Peyer's patch (tissue), 4 donors: ENCODE data around the gene IFITM1.

Experiments
- POLR2A ChIP-seq, 2 donors: fragments of 450-650 bp; IDR thresholded peaks; one replicate each; pipeline ENCODE4 v1.5.1; 2017; ENCODE audit warnings: antibody characterized with exemption in 2 of 2, mild to moderate bottlenecking in 2 of 2, moderate library complexity in 2 of 2
- TF ChIP-seq, protein P1 (sequence below), 6 experiments: fragments of 450-650 bp in 4 of 6; fragments of 200-600 bp in 2 of 6; sonication (generic) in 1 of 6; IDR thresholded peaks; one replicate each; pipeline ENCODE4 v1.5.1; 2017 to 2019; ENCODE audit warnings: antibody characterized with exemption in 6 of 6, mild to moderate bottlenecking in 3 of 6, moderate library complexity in 1 of 6

DNA sequence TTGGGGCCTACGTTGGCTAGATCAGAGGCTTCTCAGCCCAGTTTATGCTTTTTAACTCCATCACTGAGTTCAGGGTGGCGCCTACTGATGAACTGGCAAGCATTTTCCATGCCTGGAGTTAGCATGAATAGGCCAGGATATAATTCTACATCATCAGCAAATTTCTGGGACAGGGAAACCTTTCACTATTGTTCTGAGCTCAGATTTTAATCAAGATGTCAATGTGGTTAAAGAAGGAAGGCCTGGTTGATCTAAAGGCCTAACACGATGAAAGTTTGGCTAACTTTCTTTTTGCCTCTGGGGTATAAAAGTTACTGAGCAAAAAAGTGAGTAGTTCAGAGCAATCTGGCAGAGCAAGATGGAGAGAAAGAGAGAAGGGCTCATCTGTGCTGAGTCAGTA, 28.5 kb downstream of the IFITM1 start:
- TF ChIP-seq, protein P1, sequence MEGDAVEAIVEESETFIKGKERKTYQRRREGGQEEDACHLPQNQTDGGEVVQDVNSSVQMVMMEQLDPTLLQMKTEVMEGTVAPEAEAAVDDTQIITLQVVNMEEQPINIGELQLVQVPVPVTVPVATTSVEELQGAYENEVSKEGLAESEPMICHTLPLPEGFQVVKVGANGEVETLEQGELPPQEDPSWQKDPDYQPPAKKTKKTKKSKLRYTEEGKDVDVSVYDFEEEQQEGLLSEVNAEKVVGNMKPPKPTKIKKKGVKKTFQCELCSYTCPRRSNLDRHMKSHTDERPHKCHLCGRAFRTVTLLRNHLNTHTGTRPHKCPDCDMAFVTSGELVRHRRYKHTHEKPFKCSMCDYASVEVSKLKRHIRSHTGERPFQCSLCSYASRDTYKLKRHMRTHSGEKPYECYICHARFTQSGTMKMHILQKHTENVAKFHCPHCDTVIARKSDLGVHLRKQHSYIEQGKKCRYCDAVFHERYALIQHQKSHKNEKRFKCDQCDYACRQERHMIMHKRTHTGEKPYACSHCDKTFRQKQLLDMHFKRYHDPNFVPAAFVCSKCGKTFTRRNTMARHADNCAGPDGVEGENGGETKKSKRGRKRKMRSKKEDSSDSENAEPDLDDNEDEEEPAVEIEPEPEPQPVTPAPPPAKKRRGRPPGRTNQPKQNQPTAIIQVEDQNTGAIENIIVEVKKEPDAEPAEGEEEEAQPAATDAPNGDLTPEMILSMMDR (IDR thresholded peaks at IDR 0.05), result no peak
- no peak for TF ChIP-seq POLR2A (IDR thresholded peaks at IDR 0.05)
